ENCODE data around the gene EEPD1.
"Not testable (repeated sequence)": the region's sequence is repeated elsewhere in the genome, so short reads cannot be mapped to it uniquely, and the experiment has no call there.

EEPD1 gene

DNA sequence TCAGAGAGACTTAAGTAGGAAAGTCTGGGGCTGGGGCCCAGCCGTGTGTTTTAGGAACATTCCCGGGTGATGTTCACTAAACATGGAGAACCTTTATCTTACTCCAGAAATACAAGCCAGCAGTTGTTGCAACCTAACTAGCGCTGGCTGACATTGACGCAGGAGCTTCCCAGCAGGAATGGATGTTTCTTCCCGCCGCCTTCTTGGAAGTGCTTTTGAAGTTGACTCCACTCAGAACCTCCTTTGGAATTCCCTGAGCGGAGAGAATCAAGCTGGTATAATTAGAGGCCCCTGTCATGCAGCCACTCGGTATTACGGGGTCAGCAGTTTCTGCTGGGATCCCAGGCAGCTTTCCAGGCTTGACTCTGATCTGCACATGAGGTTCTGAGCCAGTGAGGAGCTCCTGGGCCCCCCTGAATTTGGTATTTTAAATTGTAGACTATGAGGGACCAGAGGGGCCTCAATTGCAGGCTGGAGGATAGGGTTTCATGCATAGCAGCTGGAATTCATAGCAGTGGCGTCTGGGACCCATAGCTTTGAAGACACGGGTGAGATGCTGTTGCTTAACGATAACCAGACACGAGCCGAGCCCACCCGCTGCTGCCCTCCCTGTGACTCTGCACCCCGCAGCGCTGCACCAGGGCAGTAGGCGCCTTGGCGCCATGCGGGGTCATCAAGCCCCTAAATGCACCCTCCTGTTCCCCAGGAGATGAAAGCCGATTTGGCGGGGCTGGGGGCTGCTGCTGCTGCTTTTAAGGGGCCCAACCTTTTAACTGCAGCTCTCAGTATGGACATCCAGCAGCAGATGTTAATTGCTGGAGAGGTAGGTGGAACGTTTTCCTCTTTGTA, 61.8 kb downstream of the EEPD1 start:
- no peak for DNase-seq (ENCODE audit: low read depth in 3 of 3)

DNA sequence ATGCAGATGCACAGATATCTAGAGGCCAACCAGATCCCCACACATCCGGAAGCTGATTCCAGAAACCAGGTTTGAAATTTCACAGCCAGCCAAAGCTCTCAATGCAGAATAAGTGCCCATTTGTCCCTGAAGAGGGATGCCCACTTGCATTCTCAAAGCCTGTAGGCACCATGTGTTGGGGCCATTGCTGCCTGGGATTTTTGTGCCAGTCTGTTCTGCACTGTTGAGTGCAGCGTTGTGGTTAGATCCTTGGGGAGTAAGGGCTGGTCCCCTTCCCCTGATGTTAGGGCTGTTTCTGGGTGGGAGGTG, 62.4 kb downstream of the EEPD1 start:
- DNase-seq (ENCODE audit: low read depth in 3 of 3): no peak

DNA sequence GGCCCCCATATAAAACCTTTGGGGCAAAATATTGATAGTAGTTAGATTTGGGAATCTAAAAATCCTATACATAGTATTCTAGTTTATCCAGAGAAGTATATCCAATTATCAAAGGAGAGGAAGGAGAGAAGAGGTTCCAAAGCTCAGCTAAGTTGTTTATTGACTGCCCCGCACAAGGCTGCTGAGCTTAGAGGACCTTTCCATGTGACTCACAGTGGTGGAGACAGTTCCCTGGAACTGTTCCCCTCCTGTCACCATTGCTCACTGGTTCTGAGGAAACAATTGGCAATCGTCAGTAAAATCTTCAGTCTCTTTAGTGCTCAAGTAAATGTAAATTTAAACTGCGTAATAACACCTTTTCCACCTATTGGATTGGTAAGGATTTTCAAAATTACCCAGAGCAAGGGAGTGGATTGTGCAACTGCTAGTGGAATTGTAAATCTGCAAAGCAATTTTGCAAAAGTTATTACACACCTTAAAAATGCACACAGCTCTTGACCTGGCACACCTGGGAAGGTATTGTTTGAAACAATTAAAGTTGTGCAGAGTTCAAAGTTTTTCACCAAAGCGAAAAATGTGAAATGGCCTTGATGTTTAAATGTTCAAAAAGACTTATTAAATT, 63.1 kb downstream of the EEPD1 start:
- no peak for DNase-seq (ENCODE audit: low read depth in 3 of 3)

DNA sequence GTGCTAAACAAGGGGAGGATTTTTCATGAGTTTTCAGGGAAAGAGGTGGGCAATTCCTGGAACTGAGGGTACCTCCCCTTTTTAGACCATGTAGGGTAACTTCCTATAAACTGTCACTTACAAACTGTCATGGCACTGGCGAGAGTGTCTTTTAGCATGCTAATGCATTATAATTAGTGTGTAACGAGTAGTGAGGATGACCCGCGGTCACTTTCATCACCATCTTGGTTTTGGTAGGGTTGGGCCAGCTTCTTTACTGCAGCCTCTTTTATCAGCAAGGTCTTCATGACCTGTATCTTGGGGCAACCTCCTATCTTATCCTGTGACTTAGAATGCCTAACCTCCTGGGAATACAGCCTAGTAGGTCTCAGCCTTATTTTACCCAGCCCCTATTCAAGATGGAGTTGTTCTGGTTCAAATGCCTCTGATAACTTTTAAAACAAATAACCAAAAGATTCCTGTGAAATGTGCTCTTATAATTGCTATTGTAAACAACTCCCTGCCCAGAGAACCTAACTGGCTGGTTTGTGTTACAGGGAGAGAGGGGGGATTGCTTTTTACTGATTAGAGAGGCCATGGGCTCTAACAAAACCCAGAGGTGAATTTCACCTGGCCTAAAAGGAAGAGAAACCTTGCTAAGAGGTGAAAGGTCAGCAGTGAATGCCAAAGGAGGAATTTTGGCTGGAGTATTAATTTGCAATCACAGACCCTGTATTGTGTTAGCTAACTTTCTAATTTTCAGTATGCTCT, 64.3 kb downstream of the EEPD1 start:
- no peak for DNase-seq (ENCODE audit: low read depth in 3 of 3)

DNA sequence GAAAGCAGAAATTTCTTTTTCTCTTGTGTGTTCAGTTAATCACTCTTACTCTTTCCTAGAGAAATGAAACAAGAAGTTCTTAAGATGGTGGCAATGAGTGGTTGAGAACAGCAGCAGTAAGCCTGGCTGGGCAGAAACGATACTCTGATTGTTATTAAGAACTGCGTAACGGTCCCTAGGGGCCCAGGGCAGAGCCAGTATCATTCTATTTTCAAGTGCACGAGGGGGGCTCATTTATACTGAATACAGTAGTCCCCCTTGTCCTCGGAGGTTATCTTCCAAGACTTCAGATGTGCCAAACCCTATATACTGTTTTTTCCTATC, 64.9 kb downstream of the EEPD1 start:
- no peak for DNase-seq (ENCODE audit: low read depth in 3 of 3)

DNA sequence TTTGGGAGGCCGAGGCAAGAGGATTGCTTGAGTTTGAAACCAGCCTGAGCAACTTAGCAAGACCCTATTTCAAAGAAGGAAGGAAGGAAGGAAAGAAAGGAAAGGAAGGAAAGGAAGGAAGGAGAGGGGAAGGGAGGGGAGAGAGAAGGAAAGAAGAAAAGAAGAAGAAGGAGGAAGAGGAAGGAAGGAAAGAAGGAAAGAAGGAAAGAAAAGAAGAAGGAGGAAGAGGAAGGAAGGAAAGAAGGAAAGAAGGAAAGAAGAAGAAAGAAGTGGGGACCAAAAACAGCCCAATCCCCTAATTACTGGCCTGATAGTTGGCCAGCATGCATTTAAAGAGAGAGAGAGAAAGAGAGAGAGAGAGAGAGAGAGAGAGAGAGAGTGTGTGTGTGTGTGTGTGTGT, 66.4 kb downstream of the EEPD1 start:
- no peak for DNase-seq (ENCODE audit: low read depth in 3 of 3)

DNA sequence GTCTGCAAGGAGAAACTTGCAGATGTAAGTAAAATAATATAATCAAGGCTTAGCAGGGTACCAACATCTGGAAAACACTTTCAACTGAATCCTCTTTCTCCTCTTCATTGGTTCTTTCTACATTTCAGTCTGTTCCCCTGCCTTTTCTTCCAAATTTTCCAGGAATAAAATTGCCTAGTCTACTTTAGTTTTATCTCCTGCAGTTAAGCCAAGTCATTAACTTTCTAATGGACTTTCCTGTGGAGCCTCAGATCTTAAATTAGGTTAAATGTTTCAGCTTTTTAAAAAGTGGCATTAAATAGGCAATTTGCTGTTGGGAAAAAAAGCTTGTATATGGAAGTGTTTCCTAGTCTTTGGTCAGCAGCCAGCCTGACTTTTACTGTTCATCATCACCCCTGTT, 70.8 kb downstream of the EEPD1 start:
- no peak for DNase-seq (ENCODE audit: low read depth in 3 of 3)

DNA sequence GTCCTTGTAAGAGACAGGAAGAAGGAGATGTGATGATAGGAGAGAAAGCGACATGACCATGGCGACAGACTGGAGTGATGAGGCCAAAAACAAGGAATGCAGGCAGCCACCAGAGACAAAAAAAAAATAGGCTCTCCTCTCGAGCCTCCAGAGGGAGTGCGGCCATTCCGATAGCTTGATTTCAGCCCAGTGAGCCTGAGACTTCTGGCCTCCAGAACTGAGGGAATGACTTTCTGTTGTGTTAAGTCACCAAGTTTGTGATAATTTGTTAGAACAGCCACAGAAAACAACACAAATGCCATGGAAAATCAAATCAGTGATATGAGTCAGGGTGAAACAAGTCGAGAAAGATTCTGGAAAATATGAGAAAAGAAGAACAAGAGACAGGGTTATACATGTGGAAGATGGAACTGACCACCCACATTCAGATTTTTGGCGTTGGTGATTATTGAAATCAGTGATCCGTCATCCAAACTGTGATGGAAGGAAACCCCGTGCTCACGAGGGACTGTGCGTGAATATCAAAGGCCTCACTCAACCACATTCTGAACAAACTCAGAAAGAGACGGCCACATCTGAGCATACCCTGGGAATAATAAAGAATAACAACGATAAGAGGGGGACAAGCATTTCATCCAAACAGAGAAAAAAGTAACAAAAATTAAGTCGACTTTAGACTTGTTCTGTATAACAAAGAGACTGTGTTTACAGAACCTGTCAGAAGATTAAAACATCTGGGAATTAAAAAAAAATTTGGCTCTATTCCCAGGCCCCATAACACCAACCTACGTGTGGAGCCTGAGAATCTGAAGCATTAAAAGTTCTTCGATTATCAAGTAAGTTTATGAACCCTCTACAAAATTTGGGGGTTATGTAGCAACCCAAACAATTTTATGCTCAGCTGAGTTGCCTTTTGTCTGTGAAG, 72.1 kb downstream of the EEPD1 start:
- DNase-seq (ENCODE audit: low read depth in 3 of 3): no peak

DNA sequence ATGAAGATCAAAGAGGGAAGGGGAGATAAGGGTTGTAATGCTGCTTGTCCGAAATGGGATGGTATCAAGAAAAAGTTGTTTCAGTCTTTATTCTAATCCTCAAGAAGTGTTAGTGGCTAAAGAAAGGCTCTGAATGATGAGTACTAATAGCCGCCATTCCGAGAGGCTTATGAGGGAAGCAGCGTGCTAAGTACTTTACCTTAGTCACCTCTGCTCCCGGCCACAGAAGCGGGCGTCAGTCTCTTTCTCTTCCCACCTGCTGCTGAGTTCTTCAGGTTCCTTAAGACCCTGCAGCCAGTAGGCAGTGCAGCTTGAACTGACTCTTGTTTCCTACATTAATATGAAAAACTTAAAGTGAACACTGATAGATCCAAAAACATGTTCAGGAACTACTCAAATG, 73.1 kb downstream of the EEPD1 start:
- DNase-seq (ENCODE audit: low read depth in 3 of 3): no peak

DNA sequence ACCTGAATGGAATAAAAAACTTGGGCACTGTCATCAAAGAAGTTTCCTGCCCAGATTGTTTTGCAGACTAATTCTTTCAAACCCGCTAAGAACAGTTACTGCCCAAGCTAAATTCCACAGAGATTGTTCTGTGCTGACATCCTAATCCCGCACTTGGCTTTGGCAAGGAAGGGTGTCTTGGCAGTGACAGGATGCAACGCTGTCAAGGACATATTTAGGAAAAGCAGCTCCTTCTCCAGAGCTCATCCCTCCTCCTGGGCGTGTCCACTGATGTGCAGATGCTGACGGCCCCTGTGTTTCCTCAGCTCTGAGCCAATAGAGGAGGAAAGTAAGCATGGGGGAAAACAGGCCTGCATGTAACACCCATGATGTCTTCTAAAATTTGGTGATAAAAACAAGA, 74.2 kb downstream of the EEPD1 start:
- DNase-seq (ENCODE audit: low read depth in 3 of 3): no peak

DNA sequence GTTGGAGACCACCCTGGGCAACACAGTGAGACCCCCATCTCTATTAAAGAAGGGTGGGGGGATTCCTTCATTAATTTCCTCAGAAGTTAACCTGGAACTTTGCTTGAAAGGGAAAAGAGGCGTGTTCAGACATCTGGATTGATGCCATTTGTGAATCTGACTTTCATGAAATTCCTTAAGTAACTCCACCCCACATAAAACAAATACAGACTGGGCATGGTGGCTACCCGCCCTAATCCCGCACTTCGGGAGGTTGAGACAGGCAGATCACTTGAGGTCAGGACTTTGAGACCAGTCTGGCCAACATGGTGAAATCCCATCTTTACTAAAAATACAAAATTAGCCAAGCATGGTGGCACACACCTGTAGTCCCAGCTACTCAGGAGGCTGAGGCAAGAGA, 75.0 kb downstream of the EEPD1 start:
- no peak for DNase-seq (ENCODE audit: low read depth in 3 of 3)

DNA sequence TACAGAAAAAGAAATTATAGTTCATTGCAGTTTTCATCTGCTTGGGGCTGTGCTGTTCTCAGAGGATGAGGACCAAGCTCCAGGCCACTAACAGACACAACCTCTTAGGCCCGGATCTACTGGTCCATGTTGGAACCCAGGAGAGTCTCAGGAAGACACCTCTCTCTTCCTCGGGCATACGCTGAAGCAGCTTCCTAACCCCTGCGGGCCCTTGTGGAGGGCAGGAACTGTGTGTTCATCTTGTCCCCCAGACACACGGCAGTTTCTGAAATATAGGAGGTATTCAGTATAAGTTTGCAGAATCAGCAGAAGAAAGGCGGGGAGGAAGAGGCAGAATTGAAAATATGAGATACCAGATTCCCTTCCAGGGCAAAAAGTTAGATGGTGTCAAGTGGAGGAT, 78.4 kb downstream of the EEPD1 start:
- DNase-seq (ENCODE audit: low read depth in 3 of 3): no peak

DNA sequence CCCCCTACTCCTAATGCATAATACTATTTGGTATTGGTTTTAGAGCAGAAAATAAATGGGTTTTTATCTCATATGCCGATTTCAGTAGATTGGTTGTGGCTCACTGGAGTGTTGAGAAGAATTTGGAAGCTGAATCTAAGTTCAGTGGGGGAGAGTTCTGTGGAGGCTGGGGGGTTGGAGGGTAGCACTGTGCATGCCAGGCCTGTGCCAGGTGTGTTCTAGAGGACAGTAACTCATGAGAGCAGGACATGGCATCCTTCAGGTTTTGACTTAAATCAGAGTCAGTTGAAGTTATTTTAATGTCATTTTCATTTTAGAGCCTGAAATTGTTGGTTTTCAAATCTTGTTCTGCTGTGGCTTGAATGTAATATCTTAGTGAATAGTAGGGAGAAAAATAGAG, 79.5 kb downstream of the EEPD1 start:
- no peak for DNase-seq (ENCODE audit: low read depth in 3 of 3)

DNA sequence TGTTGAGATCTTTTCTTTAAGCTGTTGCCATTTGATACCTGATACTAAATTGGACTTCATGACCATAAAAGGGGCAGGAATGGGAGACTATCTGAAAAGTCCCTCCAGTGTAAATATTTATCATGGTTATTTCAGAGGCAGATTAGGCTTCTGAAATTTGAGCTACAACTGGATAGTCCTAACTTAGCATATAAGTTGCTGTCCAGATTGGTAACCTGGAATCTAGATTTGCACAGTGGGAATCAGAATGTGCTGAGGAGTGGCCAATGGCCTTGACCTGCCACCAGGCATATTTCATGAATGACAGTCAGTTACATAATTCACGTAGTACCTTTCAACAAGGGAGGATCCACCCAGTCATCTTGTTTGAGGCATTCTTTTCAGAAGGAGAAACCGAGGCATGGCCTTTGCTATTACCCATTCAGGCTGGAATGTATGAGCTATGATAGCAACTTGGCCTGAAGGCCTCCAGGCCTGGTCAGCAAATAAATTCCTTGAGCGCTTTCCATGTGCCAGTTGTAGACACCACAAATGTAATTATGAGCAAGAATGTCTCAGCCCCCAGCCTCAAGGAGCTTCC, 80.0 kb downstream of the EEPD1 start:
- DNase-seq (ENCODE audit: low read depth in 3 of 3): no peak

DNA sequence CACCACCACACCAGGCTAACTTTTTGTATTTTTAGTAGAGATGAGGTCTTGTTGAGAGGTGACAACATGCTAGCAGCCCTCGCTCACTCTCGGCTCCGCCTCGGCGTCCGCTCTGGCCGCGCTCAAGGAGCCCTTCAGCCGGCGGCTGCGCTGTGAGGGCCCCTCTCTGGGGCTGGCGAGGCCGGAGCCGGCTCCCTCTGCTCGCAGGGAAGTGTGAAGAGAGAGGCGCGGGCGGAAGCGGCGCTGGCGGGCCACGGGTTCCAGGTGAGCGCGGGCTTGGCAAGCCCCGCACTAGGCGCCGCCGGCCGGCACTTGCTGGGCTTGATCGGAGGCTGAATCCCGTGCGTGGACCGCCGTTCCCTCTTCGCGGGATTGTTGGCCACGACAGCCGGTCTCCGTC, 83.0 kb downstream of the EEPD1 start:
- no peak for DNase-seq (ENCODE audit: low read depth in 3 of 3)

DNA sequence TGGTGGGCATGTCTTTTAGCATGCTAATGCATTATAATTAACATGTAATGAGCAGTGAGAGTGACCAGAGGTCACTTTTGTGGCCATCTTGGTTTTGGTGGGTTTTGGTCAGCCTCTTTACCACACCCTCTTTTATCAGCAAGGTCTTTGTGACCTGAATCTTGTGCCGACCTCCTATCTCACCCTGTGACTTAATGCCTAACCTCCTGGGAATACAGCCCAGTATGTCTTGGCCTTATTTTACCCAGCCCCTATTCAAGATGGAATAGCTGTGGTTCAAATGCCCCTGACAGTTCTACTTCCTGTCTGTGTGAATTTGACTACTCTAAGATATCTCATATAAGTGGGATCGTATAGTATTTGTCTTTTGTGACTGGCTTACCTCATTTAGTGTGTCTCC, 85.1 kb downstream of the EEPD1 start:
- DNase-seq (ENCODE audit: low read depth in 3 of 3): no peak

DNA sequence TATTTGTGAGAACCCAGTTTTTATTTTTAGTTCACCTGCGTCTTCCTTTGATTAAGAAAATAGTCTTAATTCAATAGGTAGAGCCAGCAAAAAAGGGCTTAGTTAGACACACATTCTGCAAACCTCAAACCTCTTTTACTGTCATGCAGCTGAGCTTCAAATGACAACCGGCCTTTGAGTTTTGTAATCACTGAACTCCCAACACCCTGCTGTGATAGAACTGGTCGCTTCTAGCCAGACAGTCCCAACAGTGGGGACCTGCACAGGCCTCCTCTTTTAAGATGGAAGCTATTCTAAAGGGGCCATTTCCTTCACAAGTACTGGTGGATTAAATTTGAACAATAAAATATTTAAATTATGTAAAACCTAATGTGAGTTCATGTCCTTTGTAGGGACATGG, 90.3 kb downstream of the EEPD1 start:
- not testable (repeated sequence) for DNase-seq (ENCODE audit: low read depth in 3 of 3)

DNA sequence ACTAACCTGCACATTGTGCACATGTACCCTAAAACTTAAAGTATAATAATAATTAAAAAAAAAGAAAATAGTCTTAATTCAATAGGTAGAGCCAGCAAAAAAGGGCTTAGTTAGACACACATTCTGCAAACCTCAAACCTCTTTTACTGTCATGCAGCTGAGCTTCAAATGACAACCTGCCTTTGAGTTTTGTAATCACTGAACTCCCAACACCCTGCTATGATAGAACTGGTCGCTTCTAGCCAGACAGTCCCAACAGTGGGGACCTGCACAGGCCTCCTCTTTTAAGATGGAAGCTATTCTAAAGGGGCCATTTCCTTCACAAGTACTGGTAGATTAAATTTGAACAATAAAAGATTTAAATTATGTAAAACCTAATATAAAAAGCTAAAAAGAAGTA, 90.9 kb downstream of the EEPD1 start:
- not testable (repeated sequence) for DNase-seq (ENCODE audit: low read depth in 3 of 3)

DNA sequence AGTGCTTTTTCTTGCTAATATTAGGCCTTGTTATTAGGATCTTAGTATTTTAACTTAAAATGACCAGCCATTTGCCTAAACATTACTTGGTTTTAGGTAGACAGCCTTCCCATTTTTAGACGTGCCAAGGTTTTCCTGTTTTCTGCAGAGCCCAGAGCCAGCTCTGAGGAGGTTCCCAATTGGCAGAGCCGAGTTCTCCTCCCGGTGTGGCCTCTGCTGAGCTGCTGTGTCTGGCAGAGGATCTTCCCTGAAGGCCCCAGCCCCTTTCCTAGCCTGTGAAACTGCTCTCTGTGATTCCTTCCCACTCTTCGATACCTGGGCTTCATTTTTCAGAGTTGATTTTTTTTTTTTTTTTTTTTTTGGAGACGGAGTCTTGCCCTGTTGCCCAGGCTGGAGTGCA, 91.4 kb downstream of the EEPD1 start:
- no peak for DNase-seq (ENCODE audit: low read depth in 3 of 3)

DNA sequence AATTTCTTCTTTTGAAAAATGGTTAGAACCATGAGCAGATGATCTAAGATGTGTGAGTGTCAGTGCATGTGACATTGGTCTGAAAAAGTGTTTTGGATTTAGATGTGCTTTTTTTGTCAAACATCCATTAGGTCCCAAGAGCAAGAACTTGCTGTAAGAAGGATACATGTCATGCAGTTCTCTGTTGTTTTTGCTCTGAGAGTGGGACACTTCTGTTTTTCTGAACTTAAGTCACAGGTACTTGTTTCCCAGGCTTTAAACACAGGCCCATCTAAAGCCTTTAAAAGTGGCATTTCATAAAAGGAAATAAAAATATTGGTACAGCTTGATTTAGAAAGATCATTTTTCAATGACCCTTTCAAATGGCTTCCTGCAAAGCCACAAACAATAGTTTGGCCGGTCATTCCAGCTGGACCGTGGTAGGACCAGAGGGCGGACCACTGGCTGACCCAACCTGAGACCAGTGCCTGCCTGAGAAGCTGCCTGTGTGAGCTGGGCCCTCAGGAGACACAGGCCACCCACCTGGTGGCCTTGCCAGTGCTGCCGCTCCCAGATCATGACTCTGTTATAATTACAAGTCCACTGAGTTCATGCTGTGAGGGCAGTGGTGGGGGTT, 92.7 kb downstream of the EEPD1 start:
- no peak for DNase-seq (ENCODE audit: low read depth in 3 of 3)

DNA sequence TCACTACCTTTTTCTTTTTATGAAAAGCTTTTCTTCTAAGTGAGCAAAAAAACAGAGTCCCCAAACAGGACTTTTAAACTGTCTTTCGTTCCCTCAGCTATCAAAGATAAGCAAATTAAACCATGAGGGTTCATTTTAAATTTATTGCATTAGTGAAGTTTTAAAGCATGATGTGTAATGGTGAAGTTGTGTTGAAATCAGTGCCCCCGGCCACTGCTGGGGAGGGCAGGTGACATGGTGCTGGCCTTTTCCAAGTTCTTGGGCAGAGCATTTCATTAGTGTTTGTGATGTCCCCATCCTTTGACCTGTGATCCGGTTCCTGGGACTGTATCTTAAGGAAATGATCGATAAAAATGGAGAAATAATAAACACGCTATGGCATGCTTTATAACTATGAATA, 96.0 kb downstream of the EEPD1 start:
- no peak for DNase-seq (ENCODE audit: low read depth in 3 of 3)

All from stimulated activated CD4-positive, alpha-beta T cell treated with anti-CD3 and anti-CD28 coated beads, TNF-alpha, amount 100 ng/mL, for 24 hours (primary cell).